ENCODE measurements around the gene BAHCC1. TPM values are rescaled to one million over a fixed set of nuclear protein-coding genes. Genes with fewer than 3 reads are reported as not detected.

BAHCC1 gene
- total RNA-seq, 1 donor from 2014 or later: 22.7 TPM

DNA sequence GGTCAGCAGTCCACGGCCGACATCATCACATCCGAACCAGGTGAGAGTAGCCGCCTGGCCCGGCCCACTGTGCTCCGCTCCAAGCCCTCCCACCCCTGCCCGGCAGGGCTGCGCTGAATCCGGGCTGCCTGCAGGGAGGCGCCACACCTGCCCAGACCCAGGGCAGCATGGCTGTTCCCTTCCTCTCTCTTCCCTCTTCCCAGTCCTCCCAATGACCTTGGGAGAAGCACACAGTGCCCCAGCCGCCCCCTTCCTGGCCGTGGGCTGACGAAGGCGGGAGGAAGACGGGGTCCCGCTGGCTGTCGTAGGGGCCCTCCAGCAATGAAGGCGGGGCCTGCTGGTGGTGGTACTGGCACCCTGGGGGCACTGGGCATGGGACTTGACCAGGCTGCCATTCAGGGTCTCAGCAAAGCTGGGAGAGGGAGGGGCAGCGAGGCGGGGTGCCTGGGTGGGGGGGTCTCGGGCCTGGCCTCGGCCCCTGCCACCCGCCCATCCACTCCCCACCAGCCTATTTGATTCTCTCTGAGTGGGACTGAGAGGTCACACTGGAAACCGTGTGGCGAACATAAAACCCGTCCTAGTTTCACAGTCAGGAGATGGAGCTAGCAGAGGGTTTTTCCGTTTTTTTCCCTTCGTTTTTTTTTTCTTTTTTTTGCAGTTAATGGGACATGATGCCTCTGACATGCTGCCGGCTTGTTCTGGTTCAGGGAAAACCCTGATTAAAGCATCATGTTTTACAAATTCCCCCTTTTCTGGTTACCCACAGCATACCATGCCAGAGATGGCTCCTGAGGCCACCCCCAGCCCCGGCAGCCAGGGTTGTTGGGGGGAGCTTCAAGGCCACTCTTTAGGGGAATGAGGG lies 50.6 kb downstream of the BAHCC1 start:
- Mint-ChIP-seq H3K4me3 (ENCODE audit: unreplicated experiment) (no peak overlapping the region), H3K27me3 (ENCODE audit: low read depth) (no peaks in the 10 kb centered on the region), H3K36me3 (ENCODE audit: low read depth) (peaks cover 5% of the 10 kb centered on the region), H3K9me3 (ENCODE audit: low read depth) (no peaks in the 10 kb centered on the region), H3K4me1 (ENCODE audit: low read depth) (no peaks in the 10 kb centered on the region), H3K27ac (ENCODE audit: unreplicated experiment) (no peak overlapping the region)
- TF ChIP-seq, protein P1, sequence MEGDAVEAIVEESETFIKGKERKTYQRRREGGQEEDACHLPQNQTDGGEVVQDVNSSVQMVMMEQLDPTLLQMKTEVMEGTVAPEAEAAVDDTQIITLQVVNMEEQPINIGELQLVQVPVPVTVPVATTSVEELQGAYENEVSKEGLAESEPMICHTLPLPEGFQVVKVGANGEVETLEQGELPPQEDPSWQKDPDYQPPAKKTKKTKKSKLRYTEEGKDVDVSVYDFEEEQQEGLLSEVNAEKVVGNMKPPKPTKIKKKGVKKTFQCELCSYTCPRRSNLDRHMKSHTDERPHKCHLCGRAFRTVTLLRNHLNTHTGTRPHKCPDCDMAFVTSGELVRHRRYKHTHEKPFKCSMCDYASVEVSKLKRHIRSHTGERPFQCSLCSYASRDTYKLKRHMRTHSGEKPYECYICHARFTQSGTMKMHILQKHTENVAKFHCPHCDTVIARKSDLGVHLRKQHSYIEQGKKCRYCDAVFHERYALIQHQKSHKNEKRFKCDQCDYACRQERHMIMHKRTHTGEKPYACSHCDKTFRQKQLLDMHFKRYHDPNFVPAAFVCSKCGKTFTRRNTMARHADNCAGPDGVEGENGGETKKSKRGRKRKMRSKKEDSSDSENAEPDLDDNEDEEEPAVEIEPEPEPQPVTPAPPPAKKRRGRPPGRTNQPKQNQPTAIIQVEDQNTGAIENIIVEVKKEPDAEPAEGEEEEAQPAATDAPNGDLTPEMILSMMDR (IDR thresholded peaks at IDR 0.05): no peak
- no peak for DNase-seq (ENCODE audit: low spot score)

DNA sequence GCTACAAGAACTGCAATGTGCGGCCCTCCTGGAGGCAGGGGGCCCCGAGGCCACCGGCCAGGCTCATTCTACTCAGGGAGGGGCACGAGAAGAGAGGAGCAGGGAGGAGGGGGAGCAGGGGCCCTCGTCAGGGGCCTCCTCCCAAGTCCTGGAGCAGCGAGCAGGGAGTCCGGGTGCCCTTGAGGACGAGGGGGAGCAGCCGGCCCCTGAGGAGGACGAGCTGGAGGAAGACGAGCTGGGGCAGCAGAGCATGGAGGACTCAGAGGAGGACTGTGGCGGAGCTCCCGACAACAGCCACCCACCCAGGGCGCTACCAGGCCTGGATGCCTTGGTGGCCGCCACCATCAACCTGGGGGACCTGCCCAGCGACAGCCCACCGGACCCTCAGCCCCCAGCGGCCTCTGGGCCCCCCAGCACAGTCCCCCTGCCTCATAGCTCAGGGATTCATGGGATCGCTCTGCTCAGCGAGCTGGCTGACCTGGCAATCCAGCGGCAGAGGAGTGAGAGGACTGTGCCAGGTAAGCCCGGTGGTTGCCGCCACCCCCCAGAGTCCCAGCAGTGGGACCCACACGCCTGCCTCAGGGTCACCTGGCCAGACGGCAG lies 52.2 kb downstream of the BAHCC1 start:
- Mint-ChIP-seq H3K27me3 (ENCODE audit: low read depth) (no peaks in the 10 kb centered on the region), H3K27ac (ENCODE audit: unreplicated experiment) (no peak overlapping the region), H3K36me3 (ENCODE audit: low read depth) (peaks cover 5% of the 10 kb centered on the region), H3K9me3 (ENCODE audit: low read depth) (no peaks in the 10 kb centered on the region), H3K4me1 (ENCODE audit: low read depth) (no peaks in the 10 kb centered on the region), H3K4me3 (ENCODE audit: unreplicated experiment) (no peak overlapping the region)
- TF ChIP-seq, protein P1 (IDR thresholded peaks at IDR 0.05): no peak
- no peak for DNase-seq (ENCODE audit: low spot score)

DNA sequence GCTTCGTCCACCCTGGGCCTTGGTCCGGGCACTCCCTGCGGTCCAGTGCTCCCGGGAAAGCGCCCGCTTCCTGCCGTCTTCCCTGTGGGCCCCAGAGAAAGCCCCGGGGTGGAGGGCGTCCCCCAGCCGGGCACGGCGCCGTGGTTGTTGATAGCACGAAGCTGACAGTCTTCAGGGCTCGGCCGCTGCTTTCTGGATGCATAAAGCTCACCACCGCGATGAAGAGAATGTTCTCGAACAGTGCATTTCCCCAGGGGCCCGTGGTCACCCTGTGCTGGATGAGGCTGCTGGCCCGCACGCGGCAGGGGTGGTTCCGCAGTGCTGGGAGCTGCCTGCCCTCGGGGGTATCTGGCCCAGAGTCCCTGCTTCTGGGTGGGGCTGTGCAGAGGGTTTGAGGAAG lies 53.2 kb downstream of the BAHCC1 start:
- Mint-ChIP-seq H3K27me3 (ENCODE audit: low read depth) (no peaks in the 10 kb centered on the region), H3K9me3 (ENCODE audit: low read depth) (no peaks in the 10 kb centered on the region), H3K27ac (ENCODE audit: unreplicated experiment) (no peak overlapping the region), H3K36me3 (ENCODE audit: low read depth) (peaks cover 7% of the 10 kb centered on the region), H3K4me1 (ENCODE audit: low read depth) (no peaks in the 10 kb centered on the region), H3K4me3 (ENCODE audit: unreplicated experiment) (no peak overlapping the region)
- no peak for DNase-seq (ENCODE audit: low spot score)
- TF ChIP-seq, protein P1 (IDR thresholded peaks at IDR 0.05): no peak

DNA sequence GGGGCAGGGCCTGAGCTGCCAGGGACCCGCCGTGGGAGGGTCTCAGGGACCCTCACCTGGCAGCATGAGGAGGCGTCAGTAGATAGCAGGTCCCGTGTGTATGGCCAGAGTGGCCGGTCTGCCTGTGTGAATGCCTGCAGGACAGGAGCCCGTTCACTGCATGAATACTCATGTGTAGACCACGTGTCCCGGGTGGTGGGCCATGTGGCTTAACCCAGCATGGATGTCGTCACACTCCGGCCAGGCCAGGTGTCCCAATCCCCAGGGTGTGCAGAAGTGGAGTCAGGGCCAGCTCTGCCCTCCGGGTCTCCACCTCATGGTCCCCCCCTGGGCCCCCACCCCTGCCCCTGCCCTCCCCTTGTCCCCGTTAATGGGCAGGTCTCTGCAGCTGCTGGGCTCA lies 53.7 kb downstream of the BAHCC1 start:
- Mint-ChIP-seq H3K36me3 (ENCODE audit: low read depth) (peaks cover 7% of the 10 kb centered on the region), H3K27ac (ENCODE audit: unreplicated experiment) (no peak overlapping the region), H3K27me3 (ENCODE audit: low read depth) (no peaks in the 10 kb centered on the region)

DNA sequence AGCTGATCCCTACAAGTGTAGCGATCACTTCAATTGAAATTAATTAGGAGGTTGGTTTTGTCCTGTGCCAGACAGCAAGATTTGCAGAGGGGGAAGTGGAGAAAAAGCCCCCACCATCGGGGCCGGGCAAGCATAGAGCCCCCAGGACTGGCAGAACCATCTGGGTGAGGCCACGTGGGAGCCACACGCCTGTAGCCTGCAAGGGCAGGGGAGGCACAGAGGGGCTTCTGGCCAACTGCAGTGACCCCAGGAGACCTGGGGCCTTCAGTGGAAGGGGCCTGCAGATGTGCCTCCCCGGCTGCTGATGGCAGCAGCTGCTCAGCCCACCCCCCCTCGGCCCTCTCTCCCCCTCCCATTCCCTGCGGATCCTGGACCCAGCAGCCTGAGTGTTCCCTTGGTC lies 54.1 kb downstream of the BAHCC1 start:
- Mint-ChIP-seq H3K4me3 (ENCODE audit: unreplicated experiment) (no peak overlapping the region), H3K36me3 (ENCODE audit: low read depth) (peaks cover 7% of the 10 kb centered on the region), H3K27me3 (ENCODE audit: low read depth) (no peaks in the 10 kb centered on the region), H3K4me1 (ENCODE audit: low read depth) (no peaks in the 10 kb centered on the region), H3K9me3 (ENCODE audit: low read depth) (no peaks in the 10 kb centered on the region), H3K27ac (ENCODE audit: unreplicated experiment) (no peak overlapping the region)
- TF ChIP-seq, protein P1 (IDR thresholded peaks at IDR 0.05): no peak
- DNase-seq (ENCODE audit: low spot score): no peak

More for the DNA sequence above, 53.7 kb downstream of the BAHCC1 start:
- TF ChIP-seq, protein P1 (IDR thresholded peaks at IDR 0.05): no peak
- Mint-ChIP-seq H3K9me3 (ENCODE audit: low read depth) (no peaks in the 10 kb centered on the region), H3K4me1 (ENCODE audit: low read depth) (no peaks in the 10 kb centered on the region), H3K4me3 (ENCODE audit: unreplicated experiment) (no peak overlapping the region)
- DNase-seq (ENCODE audit: low spot score): no peak

Measured in chondrocyte (in vitro differentiated cells).